Hepatocyte (in vitro differentiated cells): ENCODE measurements around the gene CAV2.

Experiments
- EZH2 ChIP-seq: fragments of 200-600 bp; sonication (generic); IDR thresholded peaks from 2 replicates; pipeline ENCODE4 v1.6.1; 2016; ENCODE audit warnings: antibody characterized with exemption, mild to moderate bottlenecking, borderline replicate concordance
- EZH2phosphoT487 ChIP-seq: fragments of 200-600 bp; sonication (generic); IDR thresholded peaks from one replicate; pipeline ENCODE4 v1.6.1; 2018; ENCODE audit warnings: antibody characterized with exemption, mild to moderate bottlenecking, low read depth, moderate library complexity; ENCODE audit not compliant: unreplicated experiment, severe bottlenecking
- TF ChIP-seq, protein P1 (sequence below): fragments of 200-600 bp; sonication (generic); IDR thresholded peaks from 2 replicates; pipeline ENCODE4 v1.5.1; 2016; ENCODE audit warnings: antibody characterized with exemption, mild to moderate bottlenecking; ENCODE audit not compliant: poor library complexity

DNA sequence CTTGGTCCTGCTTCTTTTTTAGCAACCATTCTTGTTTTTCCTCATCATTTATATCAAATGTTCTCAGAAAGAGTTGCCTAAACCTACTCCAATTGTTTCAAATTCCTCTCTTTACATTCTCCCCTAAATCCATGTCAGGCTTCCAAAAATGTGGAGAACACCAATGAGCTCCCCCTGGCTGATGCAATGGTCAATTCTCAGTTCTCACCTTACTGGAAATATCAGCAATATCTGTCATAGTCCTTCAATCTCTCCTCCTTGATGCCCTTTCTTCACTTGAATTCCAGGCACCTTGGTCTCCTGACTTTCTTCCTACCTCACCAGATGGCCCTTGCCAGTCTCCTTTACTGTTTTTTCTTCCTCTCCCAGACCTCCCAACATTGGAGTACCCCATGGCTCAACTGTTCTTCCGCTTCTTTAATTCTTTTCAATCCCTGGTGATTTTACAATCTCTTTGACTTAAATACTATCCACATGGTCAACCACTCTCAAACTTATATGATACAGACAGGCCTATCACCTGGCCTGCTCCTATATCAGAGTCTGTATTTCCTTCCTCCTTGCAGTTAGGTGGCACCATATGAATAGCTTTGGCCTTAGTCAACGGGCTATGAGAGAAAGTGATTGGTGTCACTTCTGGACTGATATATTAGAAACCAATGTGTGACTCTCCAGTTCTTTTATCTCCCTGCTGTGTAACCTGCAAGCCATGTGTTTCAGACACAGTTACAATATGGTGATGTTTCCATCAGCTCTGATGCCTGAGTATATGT lies 47.4 kb upstream of the CAV2 start:
- no peak for TF ChIP-seq EZH2
- TF ChIP-seq EZH2phosphoT487, result no peak
- TF ChIP-seq, protein P1, sequence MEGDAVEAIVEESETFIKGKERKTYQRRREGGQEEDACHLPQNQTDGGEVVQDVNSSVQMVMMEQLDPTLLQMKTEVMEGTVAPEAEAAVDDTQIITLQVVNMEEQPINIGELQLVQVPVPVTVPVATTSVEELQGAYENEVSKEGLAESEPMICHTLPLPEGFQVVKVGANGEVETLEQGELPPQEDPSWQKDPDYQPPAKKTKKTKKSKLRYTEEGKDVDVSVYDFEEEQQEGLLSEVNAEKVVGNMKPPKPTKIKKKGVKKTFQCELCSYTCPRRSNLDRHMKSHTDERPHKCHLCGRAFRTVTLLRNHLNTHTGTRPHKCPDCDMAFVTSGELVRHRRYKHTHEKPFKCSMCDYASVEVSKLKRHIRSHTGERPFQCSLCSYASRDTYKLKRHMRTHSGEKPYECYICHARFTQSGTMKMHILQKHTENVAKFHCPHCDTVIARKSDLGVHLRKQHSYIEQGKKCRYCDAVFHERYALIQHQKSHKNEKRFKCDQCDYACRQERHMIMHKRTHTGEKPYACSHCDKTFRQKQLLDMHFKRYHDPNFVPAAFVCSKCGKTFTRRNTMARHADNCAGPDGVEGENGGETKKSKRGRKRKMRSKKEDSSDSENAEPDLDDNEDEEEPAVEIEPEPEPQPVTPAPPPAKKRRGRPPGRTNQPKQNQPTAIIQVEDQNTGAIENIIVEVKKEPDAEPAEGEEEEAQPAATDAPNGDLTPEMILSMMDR, result no peak
